ES-I3 (cell line): ENCODE measurements around the gene RNASEH1.
"Not testable (repeated sequence)": the region's sequence is repeated elsewhere in the genome, so short reads cannot be mapped to it uniquely, and the experiment has no call there.

ENCODE experiments used
- H3K36me3 ChIP-seq: 2 replicates; pipeline ENCODE4 v1.6.1; 2013; ENCODE audit warnings: mild to moderate bottlenecking, low read length, control low read depth, moderate library complexity; ENCODE audit not compliant: insufficient read depth
- H3K4me1 ChIP-seq: 2 replicates; pipeline ENCODE4 v1.6.1; 2013; ENCODE audit warnings: mild to moderate bottlenecking, control low read depth, low read length; ENCODE audit not compliant: insufficient read depth
- H3K9ac ChIP-seq: 2 replicates; pipeline ENCODE4 v1.6.1; 2013; ENCODE audit warnings: low read depth, mild to moderate bottlenecking, low read length, moderate library complexity
- H3K9me3 ChIP-seq: 2 replicates; pipeline ENCODE4 v1.6.1; 2013; ENCODE audit warnings: mild to moderate bottlenecking, low read length, moderate library complexity; ENCODE audit not compliant: control insufficient read depth, insufficient read depth

The RNASEH1 gene

DNA sequence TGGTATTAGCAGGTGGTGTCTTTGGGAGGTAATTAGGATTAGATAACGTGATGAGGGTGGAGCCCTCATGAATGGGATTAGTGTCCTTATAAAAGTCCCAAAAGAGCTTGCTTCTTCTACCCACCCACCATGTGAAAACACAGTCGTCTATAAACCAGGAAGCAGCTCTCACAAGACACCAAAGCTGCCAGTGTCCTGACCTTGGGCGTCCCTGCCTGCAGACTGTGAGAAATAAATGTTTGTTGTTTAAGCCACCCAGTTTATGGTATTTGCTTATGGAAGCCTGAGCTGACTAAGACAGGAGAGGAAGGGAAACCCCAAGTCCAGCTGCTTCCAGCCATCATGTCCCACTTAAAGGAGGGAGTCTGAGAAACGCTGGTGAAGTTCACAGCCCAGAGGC lies 52.4 kb downstream of the RNASEH1 start:
- Histone ChIP-seq H3K9ac (no peak overlapping the region), H3K36me3 (no peaks in the 10 kb centered on the region), H3K4me1 (no peaks in the 10 kb centered on the region), H3K9me3 (no peaks in the 10 kb centered on the region)

DNA sequence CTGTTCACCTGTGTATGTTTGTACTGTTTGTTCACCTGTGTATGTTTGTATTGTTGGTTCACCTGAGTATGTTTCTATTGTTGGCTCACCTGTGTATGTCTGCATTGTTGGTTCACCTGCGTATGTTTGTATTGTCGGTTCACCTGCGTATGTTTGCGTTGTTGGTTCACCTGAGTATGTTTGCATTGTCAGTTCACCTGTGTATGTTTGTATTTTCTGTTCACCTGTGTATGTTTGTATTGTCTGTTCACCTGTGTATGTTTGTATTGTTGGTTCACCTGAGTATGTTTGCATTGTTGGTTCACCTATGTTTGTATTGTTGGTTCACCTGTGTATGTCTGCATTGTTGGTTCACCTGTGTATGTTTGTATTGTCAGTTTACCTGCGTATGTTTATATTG lies 53.4 kb downstream of the RNASEH1 start:
- Histone ChIP-seq H3K9me3 (no peaks in the 10 kb centered on the region), H3K4me1 (no peaks in the 10 kb centered on the region), H3K36me3 (no peaks in the 10 kb centered on the region), H3K9ac (no peak overlapping the region)

DNA sequence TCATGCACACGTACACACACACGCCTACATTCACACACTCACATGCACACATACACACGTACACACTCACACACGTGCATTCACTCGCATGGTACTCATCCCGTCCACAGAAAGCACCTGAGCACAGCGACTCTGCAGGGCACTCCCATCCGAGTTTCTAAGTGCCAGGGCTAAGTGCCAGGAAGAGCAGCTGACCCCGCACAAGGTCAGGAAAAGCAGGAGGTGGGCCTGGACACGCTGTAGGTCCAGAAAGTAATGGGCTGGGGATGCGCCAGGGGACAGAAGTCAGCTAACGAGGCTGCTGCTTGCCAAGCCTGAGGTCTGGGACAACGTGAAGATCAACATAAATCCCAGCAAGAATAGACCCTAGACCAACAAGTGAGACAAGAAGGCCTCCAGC lies 54.6 kb downstream of the RNASEH1 start:
- Histone ChIP-seq H3K9ac (no peak overlapping the region), H3K36me3 (no peaks in the 10 kb centered on the region), H3K4me1 (no peaks in the 10 kb centered on the region), H3K9me3 (no peaks in the 10 kb centered on the region)

DNA sequence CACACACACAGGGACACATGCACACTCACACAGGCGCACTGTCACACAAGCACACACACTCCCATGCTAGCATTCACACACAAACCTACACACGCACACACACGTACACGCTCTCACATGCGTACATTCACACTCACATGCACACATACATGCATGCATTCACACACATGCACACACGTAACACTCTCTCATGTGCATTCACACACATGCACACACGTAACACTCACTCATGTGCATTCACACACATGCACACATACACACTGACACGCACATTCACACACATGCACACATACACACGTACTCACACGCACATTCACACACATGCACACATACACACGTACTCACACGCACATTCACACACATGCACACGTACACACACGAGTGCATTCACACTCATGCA lies 55.1 kb downstream of the RNASEH1 start:
- H3K4me1 ChIP-seq = no peaks in the 10 kb centered on the region
- H3K9me3 ChIP-seq = no peaks in the 10 kb centered on the region
- no peaks in the 10 kb centered on the region for H3K36me3 ChIP-seq
- H3K9ac ChIP-seq = no peak overlapping the region

DNA sequence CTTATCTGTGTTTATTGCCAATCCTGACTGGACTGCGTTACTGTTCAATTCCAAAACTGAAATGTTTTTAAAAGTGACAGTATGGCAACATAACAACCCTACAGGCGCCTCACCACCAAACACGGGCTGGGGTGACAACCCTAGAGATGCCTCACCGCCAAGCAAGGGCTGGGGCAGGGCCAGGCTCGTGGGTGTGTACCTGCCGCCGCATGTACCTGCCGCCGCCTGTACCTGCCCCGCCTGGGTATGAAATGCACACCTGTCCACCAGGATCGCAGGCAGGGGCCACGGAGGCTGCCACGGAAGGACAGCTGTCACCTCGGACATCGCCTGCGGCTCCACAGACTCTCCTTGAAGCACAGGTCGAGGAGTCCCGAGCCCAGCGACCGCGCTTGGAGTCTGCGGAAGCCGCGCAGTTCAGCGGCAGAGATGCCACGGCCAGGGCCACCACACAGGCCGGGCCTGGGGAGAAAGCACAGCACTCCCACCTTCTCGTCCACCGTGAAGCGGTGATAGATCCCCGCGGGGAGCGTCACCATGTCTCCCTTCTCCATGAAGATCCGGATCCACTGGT lies 57.7 kb downstream of the RNASEH1 start:
- no peak overlapping the region for H3K9ac ChIP-seq

DNA sequence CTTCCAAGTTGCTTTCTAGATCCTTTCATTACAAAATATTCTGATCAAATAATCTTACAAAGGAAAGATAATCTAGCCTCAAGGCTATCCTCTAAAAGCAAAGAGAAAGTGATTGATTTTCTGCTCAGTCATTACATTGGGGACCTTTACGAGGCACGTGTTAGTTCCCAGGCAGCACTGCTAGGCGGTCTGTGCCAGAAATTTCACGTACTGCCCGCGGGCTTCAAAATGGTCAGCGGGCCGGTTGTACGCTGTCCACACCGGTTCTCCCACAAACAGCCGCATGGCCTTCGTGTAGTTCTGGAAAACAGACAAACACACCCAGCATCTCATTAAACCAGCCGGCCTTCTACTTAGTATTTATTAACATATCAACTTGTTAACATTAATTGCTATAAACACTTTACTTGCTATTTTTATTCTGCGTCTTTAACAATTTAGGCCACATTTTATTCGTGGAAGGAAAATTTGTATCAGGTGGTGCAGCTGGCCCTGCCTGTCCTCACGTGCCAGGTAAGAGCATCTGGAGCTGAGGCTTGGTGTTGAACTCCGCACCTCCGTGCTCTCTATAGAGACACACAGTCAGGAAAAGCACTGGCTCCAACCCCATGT lies 59.2 kb downstream of the RNASEH1 start:
- Histone ChIP-seq H3K9ac (no peak overlapping the region), H3K4me1 (0 out of 2 replicates have a peak, but pooled peaks cover under 1% of the 10 kb centered on the region), H3K36me3 (peaks cover 3% of the 10 kb centered on the region; the same call in 1 of the 2 replicates), H3K9me3 (no peaks in the 10 kb centered on the region)

More for the DNA sequence above, 57.7 kb downstream of the RNASEH1 start:
- Histone ChIP-seq H3K9me3 (no peaks in the 10 kb centered on the region), H3K4me1 (no peaks in the 10 kb centered on the region), H3K36me3 (peaks cover 3% of the 10 kb centered on the region; the same call in 1 of the 2 replicates)

DNA sequence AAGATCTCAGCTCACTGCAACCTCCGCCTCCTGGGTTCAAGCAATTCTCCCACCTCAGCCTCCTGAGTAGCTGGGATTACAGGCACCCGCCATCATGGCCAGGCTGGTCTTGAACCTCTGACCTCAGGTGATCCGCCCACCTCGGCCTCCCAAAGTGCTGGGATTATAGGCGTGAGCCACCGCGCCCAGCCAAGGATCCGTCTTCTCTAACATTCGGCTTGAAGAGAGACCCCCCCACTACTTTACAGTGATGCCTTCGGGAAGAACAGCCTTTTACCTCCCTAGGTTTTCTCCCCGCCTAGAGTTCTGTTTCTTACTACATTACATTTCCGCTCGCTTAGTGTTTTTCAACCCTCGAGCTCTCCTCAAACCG lies 61.4 kb downstream of the RNASEH1 start:
- not testable (repeated sequence) for H3K36me3 ChIP-seq, H3K9ac ChIP-seq, H3K9me3 ChIP-seq, H3K4me1 ChIP-seq
